K562 (cell line): ENCODE results near the gene BANK1.

Source experiments
- ATF1 ChIP-seq, 2 experiments: fragments of 450-650 bp in 1 of 2; IDR thresholded peaks; 2 replicates each; pipeline ENCODE4 v1.6.1; 2016; ENCODE audit warnings: missing compliant biosample characterization in 1 of 2, missing genetic modification characterization in 1 of 2
- EZH2 ChIP-seq: IDR thresholded peaks from 2 replicates; pipeline ENCODE4 v1.6.1; 2012; ENCODE audit warnings: low read depth, mild to moderate bottlenecking, inconsistent platforms, low read length, borderline replicate concordance
- HCFC1 ChIP-seq: IDR thresholded peaks from 2 replicates; pipeline ENCODE4 v1.6.1; 2012; ENCODE audit warnings: low read depth, low read length, improper control_type of control experiment
- JUN ChIP-seq, 2 experiments: sonication (generic) in 1 of 2; formaldehyde crosslinking in 1 of 2; IDR thresholded peaks; 2 replicates each; pipeline versions ENCODE4 v1.6.1 to v1.8.0; 2012 to 2022; ENCODE audit warnings: borderline replicate concordance in 2 of 2, mild to moderate bottlenecking in 2 of 2, improper control_type of control experiment in 1 of 2, low read depth in 1 of 2, low read length in 1 of 2, missing genetic modification reagents in 1 of 2
- MAX ChIP-seq: sonication (generic); formaldehyde crosslinking; IDR thresholded peaks from 2 replicates; pipeline ENCODE4 v1.9.0; 2022; ENCODE audit warnings: mild to moderate bottlenecking, missing genetic modification reagents
- NONO ChIP-seq, 2 experiments: fragments of 200-400 bp in 1 of 2; fragments of 450-650 bp in 1 of 2; formaldehyde crosslinking in 1 of 2; IDR thresholded peaks; 2 replicates each; pipeline ENCODE4 v1.6.1; 2017; ENCODE audit warnings: low read depth in 2 of 2, mild to moderate bottlenecking in 2 of 2, moderate library complexity in 2 of 2, low read length in 1 of 2
- OTX1 ChIP-seq: fragments of 450-650 bp; formaldehyde crosslinking; IDR thresholded peaks from 2 replicates; pipeline ENCODE4 v1.4.0; 2022; ENCODE audit warnings: mild to moderate bottlenecking
- SP1 ChIP-seq: sonication (generic); formaldehyde crosslinking; IDR thresholded peaks from 2 replicates; pipeline ENCODE4 v1.8.1; 2022; ENCODE audit warnings: mild to moderate bottlenecking, missing genetic modification reagents
- TAF1 ChIP-seq: IDR thresholded peaks from 2 replicates; pipeline ENCODE4 v1.6.1; 2011; ENCODE audit warnings: mild to moderate bottlenecking, low read length, moderate library complexity; ENCODE audit not compliant: insufficient read depth, control insufficient read depth, severe bottlenecking; ENCODE audit errors: extremely low read depth
- THAP7 ChIP-seq: fragments of 250-450 bp; sonication (Bioruptor Pico); IDR thresholded peaks from 2 replicates; pipeline ENCODE4 v1.5.0; 2021
- ZNF449 ChIP-seq: fragments of 250-450 bp; sonication (Bioruptor Pico); IDR thresholded peaks from 2 replicates; pipeline ENCODE4 v1.8.0; 2022; ENCODE audit warnings: moderate library complexity, mild to moderate bottlenecking, inconsistent platforms
- TF ChIP-seq, protein P1 (sequence below), 3 experiments: IDR thresholded peaks in 2 of 3; conservative IDR thresholded peaks in 1 of 3; 2 replicates each; pipeline ENCODE4 v1.5.1; 2011 to 2012; ENCODE audit warnings: low read length in 3 of 3, mild to moderate bottlenecking in 3 of 3, control low read depth in 2 of 3, improper control_type of control experiment in 1 of 3, inconsistent platforms in 1 of 3, low read depth in 1 of 3, mixed read lengths in 1 of 3, moderate library complexity in 1 of 3; ENCODE audit not compliant: insufficient read depth in 2 of 3

DNA sequence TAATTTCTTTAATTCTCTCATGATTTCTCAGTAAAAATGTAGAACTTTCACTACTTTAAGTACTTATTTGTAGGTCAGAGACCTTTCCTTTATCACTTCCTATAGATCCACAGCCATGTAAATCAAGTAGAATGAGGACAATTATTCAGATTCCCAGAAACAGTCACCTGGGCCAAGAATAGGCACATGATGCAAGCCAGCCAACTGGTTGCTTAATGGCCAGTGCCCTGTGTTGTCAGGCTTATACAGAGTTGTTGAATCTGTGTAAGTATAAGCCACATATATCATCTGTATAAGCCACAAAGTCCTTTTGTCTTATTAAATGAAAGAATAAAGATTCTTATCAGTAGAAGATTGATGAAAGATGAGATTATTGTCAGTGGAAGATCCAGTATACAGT, 5.2 kb downstream of the BANK1 start:
- no peak for TF ChIP-seq OTX1 (CRISPR knock-in tag)
- TF ChIP-seq EZH2, result no peak
- no peak for TF ChIP-seq HCFC1
- no peak for TF ChIP-seq THAP7 (CRISPR knock-in tag)
- TF ChIP-seq ATF1 (CRISPR knock-in tag; IDR thresholded peaks at IDR 0.05), result no peak
- no peak for TF ChIP-seq ATF1 (tag; IDR thresholded peaks at IDR 0.05)
- TF ChIP-seq SP1 (CRISPR knock-in tag), result no peak
- TF ChIP-seq, protein P1, sequence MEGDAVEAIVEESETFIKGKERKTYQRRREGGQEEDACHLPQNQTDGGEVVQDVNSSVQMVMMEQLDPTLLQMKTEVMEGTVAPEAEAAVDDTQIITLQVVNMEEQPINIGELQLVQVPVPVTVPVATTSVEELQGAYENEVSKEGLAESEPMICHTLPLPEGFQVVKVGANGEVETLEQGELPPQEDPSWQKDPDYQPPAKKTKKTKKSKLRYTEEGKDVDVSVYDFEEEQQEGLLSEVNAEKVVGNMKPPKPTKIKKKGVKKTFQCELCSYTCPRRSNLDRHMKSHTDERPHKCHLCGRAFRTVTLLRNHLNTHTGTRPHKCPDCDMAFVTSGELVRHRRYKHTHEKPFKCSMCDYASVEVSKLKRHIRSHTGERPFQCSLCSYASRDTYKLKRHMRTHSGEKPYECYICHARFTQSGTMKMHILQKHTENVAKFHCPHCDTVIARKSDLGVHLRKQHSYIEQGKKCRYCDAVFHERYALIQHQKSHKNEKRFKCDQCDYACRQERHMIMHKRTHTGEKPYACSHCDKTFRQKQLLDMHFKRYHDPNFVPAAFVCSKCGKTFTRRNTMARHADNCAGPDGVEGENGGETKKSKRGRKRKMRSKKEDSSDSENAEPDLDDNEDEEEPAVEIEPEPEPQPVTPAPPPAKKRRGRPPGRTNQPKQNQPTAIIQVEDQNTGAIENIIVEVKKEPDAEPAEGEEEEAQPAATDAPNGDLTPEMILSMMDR (IDR thresholded peaks at IDR 0.05 in 2 of 3, conservative IDR thresholded peaks at IDR 0.05 in 1 of 3; ENCODE audit: insufficient read depth in 2 of 3, low read depth in 1 of 3, low read length in 3 of 3), result no peak
- no peak for TF ChIP-seq NONO (IDR thresholded peaks at IDR 0.05; ENCODE audit: low read depth in 2 of 2, low read length in 1 of 2)
- no peak for TF ChIP-seq JUN (IDR thresholded peaks at IDR 0.05; ENCODE audit: borderline replicate concordance, low read depth, low read length)
- no peak for TF ChIP-seq JUN (CRISPR knock-in tag; IDR thresholded peaks at IDR 0.05; ENCODE audit: borderline replicate concordance)
- TF ChIP-seq MAX (CRISPR knock-in tag), result no peak
- TF ChIP-seq ZNF449 (CRISPR knock-in tag), result no peak
- no peak for TF ChIP-seq TAF1
